Urothelium cell line (cell line): ENCODE data around the gene USP37.
A peak's percentile ranks its signal among the peaks of the same experiment; 100 is the strongest.

ENCODE experiments used
- DNase-seq: peaks from one replicate; pipeline ENCODE4 v3.0.0; 2011; ENCODE audit warnings: low spot score, mixed read lengths
- FAIRE-seq: peaks from 2 replicates; lab custom pipeline; 2011; peaks lifted over from hg19 to GRCh38; lab: Jason Lieb, UNC

Gene USP37

GRCh38 chr2:218477247-218477646 lies 90.9 kb downstream of the USP37 start:
- DNase-seq (no peak), FAIRE-seq (no peak)

DNA sequence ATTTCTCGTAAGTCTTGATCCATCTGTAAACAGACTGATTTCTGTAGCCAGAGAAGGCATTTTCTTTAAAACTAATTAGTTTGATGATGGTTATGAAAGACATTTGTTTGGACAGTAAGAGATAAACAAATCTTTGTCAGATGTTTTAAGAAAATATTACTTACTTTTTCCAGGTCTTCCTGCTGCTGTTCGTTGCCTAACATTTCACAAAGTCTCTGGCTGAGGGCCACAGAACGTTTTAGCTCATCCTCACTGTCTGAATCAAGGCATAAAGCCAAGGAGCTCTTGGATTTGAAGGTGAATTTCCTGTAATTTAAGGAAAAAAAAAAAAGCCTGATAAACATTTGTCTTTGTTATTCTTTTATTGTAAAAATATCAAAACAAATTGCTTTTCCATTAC lies 91.5 kb downstream of the USP37 start:
- no peak for DNase-seq
- FAIRE-seq, result no peak

DNA sequence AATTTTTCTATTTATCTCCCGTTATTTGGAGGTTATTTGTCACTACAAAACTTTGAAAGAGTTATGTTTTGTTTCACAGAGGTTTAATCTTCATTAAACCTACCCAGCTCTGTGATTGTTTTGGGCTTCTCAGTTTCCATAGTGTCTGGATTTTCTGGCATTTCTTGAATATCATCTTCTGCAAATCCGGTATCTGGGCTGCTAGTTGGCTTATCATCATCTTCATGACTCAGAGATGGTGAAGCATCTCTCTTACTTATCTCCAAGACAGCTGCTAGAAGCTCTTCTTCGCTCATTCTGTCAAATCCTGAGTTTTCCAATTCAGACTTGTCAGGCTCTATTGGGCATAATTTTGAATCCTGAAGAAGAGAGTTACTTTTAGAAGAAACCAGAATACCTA lies 93.6 kb downstream of the USP37 start:
- FAIRE-seq (no peak), DNase-seq (no peak)

GRCh38 chr2:218472988-218473387 lies 95.2 kb downstream of the USP37 start:
- no peak for DNase-seq
- FAIRE-seq, result no peak

DNA sequence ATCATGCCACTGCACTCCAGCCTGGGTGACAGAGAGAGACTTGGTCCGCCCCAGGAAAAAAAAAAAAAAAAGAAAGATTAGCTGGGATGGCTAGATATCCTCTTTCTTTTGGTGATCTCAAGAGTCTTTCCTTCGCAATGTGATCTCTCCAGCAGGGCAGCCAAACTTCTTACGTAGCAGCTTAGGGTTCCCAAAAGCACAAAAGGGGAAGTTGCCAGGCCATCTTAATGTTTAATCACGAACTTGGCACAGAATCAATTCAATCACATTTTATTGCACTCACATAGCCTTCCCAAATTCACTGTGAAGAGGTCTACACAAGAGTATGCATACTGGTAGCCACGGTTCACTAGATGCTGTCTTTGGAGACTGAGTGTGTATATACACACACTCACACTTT lies 96.2 kb downstream of the USP37 start:
- DNase-seq, result no peak

GRCh38 chr2:218471036-218471435 lies 97.1 kb downstream of the USP37 start:
- DNase-seq (no peak), FAIRE-seq (no peak)

More for the DNA sequence above, 96.2 kb downstream of the USP37 start:
- FAIRE-seq, result no peak

DNA sequence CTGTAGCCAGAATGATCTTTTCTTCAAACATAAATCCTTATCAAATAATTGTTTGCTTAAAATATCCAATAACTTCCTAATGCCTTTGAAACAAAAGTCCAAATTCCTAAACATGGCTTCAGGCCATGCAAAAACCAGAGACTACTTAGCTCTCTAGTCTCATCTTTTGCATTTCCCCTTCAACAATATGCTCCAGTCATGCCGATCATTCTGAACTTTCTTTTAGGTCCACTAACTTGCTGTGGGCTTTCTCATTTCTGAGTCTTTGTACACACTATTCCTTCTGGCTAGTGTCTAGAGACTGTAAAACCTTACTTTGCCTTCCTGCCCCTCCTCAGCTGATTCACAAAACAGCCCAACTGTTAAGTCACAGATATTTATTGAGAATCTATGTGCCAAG lies 97.7 kb downstream of the USP37 start:
- DNase-seq, result no peak
- FAIRE-seq, result no peak

GRCh38 chr2:218465987-218466633 lies 102.0 kb downstream of the USP37 start:
- DNase-seq (no peak), FAIRE-seq (no peak)

DNA sequence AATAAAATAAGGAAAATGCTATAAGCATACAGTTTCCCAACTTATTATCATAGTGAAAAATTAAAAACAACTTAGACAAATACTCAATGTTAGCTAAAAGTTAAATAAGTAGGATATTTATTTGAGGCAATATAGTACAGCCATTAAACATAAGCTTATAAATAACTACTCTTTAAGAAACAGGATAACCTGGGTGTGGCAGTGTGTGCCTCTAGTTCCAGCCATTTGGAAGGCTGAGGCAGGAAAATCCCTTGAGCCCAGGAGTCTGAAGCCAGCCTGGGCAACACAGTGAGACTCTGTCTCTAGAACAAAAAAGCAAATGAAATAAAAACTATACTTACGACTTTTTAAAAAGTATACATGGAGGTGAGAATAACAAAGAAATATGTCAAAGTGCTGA lies 109.6 kb downstream of the USP37 start:
- FAIRE-seq (no peak), DNase-seq (no peak)

GRCh38 chr2:218456849-218457248 lies 111.3 kb downstream of the USP37 start:
- FAIRE-seq, result no peak
- DNase-seq, result no peak

DNA sequence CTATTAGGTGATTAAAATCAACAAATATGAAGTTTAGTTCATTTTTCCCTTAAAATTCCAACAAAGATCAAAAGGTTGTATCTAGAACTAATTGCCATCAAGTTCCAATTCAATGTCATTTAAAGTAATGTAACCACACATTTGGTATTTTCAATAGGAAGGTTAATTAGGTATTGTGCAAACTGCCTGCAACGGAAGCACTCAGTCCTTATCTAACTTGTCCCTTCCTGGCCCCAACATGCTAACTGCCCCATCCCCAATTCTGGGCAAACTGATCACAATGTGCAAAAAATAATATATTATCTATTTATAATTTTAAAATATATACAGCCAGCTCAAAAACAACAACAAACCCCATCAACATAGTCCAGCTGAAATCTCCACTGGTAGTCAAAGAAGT lies 116.1 kb downstream of the USP37 start:
- no peak for FAIRE-seq
- DNase-seq, result no peak

DNA sequence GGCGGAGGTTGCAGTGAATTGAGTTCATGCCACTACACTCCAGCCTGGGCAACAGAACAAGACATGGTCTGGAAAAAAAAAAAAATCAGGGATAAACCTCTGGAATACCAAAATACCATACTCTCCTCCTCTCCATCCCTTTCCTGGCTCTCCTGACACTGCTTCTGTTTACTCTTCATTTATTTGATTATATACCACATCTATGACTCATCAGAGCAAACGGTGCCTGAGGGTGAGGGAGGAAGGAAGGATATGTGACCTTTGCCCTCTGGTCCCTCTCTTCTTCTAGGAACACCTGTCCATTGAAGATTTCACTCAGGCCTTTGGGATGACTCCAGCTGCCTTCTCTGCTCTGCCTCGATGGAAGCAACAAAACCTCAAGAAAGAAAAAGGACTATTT lies 119.2 kb downstream of the USP37 start:
- peak; percentile 40 for DNase-seq
- FAIRE-seq, result no peak

- no peak for FAIRE-seq
- no peak for DNase-seq
Measured at GRCh38 chr2:218447072-218447471, 121.1 kb downstream of the USP37 start.

- DNase-seq (no peak), FAIRE-seq (no peak)
Measured at GRCh38 chr2:218446547-218446946, 121.6 kb downstream of the USP37 start.

DNA sequence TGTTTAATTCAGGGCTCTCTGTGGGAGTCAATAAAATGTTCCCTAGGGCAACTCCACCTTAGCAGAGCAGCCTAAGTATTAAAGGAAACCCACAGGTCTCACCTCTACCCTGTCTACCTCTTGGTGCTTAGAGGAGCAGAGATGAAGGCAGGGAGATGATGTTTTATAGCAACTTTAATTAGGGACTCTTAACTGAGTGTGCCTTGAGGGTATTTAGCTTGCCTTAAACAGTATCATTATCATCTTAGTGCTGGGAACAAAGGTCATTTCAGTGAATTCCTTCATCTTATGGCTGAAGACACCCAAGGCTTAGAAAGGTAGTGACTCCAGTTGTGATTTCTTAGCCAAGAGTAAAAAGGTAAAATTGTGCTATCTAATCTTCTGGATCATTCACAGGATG lies 122.5 kb downstream of the USP37 start:
- FAIRE-seq, result no peak
- no peak for DNase-seq

GRCh38 chr2:218444692-218445357 lies 123.3 kb downstream of the USP37 start:
- no peak for FAIRE-seq
- DNase-seq, result no peak

GRCh38 chr2:218438596-218438995 lies 129.6 kb downstream of the USP37 start:
- no peak for DNase-seq
- no peak for FAIRE-seq

DNA sequence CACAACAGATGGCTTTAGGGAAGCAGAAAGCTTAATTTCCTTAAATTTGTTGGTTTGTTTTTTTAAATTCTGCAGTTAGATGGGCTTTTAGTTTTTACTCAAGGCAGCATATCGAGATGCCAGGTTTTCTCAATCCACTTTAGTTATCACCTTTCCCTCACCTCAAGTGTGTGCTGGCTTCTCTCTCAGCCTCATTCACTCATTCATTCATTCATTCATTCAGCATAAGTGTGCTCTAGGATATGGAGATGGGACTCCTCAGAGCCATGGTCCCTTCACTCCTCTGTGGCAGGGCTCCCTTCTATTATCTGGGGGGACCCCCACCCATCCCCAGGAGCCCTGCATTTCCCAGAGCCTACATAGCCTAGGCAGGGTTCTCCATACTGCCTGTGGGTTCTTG lies 130.2 kb downstream of the USP37 start:
- no peak for DNase-seq

DNA sequence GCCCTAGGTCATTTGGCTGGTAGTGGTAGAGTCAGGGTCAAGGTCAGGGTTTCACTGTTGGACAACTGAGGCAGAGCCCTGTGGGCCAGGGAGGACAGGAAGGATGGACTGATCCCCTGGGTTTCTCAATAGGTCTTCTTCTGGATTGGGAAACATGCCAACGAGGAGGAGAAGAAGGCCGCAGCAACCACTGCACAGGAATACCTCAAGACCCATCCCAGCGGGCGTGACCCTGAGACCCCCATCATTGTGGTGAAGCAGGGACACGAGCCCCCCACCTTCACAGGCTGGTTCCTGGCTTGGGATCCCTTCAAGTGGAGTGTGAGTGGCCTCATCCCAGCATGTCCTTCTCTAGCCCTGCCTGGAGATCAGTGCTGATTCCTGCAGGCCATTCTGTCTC lies 131.2 kb downstream of the USP37 start:
- no peak for FAIRE-seq
- DNase-seq, result no peak

More for the DNA sequence above, 130.2 kb downstream of the USP37 start:
- no peak for FAIRE-seq

- DNase-seq, result no peak
- no peak for FAIRE-seq
Measured at GRCh38 chr2:218435003-218435982, 132.9 kb downstream of the USP37 start.

GRCh38 chr2:218434456-218434855 lies 133.7 kb downstream of the USP37 start:
- DNase-seq (no peak), FAIRE-seq (no peak)
